DMS79 treated with DMSO at 0.1 percent for 48 hours (cell line): ENCODE measurements around the gene GRM8.
A peak's percentile ranks its signal among the peaks of the same experiment; 100 is the strongest.

Experiments used
- DNase-seq: peaks from one replicate; lab custom pipeline; 2025; lab: John Stamatoyannopoulos, UW

GRM8 gene

DNA sequence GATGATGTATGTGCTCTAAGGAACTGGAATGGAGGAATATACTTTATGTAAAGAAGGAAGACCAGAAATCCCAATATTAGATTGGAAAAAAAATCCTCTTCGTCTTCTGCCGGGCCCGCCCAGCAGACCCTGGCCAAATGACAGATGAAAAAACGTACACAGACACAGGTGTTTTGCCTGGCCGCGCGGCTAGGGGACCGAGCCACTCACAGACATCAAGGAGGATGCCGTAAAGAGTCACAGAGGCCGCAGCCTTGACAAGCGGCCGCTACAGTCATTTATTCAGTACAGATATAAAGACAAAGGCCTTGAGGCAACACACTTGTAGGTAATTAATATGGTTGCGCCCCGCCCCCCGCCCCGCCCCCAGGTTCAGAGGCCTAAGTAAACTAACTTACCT, 594.1 kb downstream of the GRM8 start:
- no peak for DNase-seq

DNA sequence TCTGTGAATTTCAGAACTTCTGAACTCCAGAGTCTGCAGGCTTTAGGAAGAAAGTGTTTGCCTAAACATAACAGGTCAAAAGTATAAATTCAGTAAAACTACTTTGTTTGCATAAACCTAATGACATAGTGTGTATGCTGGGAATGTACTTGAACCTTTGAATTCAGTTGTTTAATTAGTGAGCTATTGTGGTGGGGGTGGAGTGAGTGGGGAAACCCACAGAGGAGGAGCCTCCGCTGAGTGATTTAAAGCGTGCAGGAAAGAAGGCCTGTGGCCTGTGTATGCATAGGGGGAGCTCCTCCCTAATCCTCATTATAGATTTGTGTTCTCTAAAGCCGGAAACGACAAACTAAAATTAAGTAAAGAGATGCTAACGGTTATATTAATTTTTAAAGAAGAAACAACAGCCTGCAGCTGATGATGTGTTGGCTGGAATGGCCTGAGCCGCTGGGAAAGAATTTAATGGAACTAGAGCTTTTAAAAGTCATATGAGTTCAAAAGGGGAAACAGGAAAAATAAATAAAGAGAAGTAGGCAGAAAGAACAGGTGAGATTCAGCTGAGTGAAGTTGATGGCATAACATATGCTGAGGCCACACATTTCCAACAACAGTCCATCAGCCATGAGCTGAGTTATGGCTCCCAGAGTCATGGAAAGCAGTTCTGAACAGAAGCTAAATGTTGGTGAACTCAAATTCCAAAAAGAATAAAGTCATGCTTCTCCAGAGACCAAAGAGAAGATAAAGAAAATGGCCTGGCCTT, 595.0 kb downstream of the GRM8 start:
- no peak for DNase-seq

DNA sequence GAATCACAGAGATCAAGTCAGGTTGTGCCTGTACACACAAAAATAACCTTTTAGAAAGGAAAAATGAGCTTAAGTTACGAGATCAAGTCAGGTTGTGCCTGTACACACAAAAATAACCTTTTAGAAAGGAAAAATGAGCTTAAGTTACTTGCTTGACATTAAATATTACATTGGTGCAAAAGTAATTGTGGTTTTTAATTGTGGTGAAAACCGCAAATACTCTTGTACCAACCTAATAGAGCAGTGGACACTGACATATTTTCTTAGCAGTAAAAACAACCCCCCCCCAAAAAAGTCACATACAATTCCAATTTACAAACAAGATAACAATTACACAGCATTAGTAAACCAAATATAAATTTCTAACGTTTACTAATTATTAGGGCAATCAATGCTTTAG, 595.6 kb downstream of the GRM8 start:
- no peak for DNase-seq

- no peak for DNase-seq
Measured at GRCh38 chr7:126656165-126656564, 596.6 kb downstream of the GRM8 start.

DNA sequence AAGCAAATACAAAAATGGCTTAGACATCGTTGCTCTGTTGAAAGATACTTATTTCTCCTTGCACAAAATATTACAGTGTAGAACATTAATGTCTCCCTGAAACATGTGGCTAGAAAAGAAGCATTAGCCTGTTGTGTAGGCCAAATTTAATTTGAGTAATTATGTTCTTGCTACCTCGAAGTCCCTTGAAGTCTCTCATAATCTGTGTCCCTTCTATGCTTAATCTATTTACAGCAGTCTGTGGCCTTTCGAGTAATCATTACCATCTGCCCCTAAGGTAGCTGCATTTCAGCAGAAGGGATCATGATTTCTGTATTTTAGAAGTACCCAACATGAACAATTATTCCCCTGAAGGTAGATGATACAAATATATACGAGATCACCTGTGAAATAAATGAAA, 615.2 kb downstream of the GRM8 start:
- DNase-seq: no peak

DNA sequence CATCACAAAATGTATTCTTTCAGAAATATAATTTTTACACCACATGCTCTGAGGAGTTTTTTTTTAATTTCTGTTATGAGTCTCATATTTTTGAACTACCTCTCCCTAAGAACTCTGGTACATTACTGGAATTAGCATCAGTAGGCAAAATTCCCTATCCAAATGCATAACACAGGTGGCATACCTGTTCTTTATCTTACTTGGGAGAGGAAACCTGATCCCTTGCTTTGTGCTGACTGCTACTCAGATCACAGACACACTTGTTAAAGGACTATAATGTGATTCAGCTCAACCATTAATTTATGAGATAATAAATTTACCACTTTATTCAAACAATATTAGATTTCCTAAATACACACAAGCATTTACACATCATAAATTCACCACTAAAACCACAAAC, 617.2 kb downstream of the GRM8 start:
- peak; percentile 70 for DNase-seq

DNA sequence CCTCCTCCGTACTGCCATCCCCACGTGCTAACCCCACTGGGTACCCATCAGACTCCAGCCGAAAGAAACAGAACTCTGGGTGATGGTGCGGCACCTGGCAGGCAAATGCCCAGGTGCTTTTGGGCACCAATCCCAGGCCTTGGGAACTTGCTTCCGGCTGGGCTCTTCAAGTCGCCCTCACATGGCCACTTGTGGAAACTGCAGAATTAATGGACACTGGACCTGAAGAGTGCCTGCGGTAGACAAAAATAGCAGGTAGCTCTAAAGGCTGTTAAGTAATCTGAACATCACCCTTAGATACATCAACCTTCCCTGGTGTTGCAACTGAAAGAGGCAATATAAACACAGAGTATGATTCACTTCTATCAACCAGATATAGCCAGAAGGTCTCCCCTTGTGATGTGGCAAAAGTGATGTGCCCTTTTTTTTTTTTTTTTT, 644.4 kb downstream of the GRM8 start:
- DNase-seq: no peak

DNA sequence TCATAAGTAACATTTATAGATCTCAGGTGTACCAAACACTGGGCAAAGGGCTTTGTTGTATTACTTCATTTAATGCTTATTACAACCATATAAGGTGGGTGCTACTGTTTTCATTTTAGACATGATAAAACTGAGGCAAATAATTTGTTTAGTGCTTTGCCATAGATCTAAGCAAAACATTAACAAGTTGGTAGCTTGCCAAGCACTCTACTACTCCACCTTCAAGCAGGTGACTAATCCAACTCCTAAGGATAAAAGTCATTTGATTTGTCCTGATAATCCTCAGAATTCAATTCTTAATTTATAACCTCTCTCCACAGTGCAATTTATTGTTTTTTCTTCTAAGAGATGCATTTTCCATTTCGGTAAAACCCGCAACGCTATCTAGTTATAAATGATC, 646.4 kb downstream of the GRM8 start:
- DNase-seq: peak; percentile 78

- no peak for DNase-seq
Measured at GRCh38 chr7:126605553-126605952, 647.2 kb downstream of the GRM8 start.

DNA sequence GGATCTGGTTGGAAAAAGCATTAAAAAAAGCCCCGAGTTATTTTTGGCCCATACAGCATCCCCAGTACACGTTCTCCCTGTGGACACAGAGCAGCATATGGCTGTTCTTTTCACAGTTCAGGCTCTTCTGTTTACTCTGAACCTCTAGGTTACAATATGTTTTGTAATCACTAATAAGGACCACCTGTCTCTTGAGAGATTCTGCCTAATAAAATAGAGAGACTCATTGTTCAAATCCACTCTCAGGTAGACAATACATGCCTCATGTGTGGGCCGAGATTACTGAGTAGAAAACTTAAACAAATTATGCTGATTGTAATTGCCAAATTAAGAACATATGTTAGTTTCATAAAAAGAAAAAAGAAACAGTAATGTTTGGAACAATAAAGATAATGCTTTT, 647.7 kb downstream of the GRM8 start:
- peak; percentile 43 for DNase-seq

DNA sequence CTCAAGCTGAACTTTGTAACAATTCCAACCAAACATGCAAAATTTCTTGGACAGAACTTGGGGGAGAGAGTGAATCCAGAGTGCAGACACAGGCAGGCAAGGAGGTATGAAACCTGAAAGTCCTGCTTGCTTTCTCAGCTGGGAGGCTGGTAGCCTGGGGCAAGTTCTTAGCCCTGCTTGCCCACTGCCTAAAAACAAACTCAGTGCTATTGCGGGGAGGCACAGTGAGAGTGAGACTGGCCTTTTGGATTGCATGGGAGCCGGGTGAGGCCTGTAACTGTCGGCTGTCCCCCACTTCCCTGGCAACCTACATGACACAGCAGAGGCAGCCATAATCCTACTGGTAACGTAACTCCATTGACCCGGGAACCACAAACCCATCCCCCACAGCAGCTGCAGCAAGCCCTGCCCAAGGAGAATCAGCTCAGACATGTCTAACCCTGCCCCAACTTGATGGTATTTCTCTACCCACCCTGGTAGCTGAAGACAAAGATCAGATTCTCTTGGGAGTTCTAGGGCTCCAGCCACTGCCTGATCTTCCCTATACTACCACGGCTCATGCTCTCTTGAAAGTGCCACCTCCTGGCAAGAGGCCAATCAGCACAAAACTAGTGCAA, 663.6 kb downstream of the GRM8 start:
- DNase-seq: peak; percentile 16

- peak; percentile 93 for DNase-seq
Measured at GRCh38 chr7:126578338-126578737, 674.4 kb downstream of the GRM8 start.

DNA sequence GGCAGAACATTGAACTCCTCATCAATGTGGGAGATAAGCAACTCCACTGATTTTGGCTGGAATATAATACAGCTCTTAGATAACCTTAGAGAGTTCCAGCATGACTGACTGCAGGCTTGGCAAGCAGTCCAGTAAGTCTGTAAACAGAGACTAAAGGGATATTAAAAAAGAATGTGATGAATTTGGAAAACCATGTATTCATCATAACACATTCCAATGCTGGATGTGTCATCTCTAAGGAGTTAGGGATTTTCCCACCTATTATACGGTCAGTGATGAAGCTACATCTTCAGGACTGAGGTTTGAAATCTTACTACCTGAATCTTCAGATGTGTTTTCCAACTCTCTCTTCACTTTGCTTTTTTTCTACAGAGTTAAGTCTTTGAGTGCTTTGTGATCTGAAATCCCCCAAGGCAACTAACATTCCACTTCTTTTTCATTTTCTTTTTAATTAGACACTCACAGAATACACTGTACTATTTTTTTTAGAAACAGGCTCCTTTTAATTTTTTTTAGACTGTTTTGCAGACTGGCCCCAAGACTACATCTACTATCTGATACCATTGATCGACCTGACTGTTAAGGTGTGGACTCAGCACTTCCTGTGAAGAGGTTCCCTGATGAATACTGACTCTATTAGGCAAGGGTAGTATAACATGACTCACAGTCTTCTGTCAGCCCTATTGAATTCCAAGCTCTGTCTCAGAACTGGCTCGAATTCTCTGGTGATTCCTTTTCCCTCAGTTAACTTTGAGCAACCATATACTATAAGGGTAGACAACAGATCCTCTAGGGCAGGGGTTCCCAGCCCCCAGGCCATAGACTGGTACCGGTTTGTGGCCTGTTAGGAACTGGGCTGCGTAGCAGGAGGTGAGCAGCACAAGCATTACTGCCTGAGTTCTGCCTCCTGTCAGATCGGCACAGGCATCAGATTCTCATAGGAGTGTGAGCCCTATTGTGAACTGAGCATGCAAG, 678.2 kb downstream of the GRM8 start:
- no peak for DNase-seq

GRCh38 chr7:126570845-126571244, 681.9 kb downstream of the GRM8 start:
- DNase-seq: no peak

GRCh38 chr7:126569402-126569801, 683.3 kb downstream of the GRM8 start:
- peak; percentile 74 for DNase-seq

DNA sequence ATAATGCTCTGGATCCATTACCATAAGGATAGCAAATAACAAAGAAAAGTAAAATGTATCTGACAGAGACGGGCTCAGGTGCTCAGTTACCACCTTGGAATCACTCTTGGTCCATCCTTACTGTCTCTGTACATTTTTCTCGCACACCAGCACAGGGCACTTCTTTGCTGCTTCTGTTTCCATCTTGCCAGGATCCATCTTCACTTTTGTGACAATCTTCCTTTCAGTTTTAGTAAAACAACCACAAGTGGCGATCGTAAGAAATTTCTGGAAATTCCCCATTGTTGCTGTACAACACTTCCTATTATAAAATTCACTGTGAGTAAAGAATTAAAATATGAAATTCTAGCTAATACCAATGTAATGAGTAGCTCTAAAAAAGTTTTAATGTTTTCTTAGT, 695.5 kb downstream of the GRM8 start:
- DNase-seq: no peak

GRCh38 chr7:126541406-126541805, 711.3 kb downstream of the GRM8 start:
- DNase-seq: no peak

GRCh38 chr7:126535176-126535575, 717.6 kb downstream of the GRM8 start:
- DNase-seq: peak; percentile 96

- peak; percentile 93 for DNase-seq
Measured at GRCh38 chr7:126533715-126534114, 719.0 kb downstream of the GRM8 start.

DNA sequence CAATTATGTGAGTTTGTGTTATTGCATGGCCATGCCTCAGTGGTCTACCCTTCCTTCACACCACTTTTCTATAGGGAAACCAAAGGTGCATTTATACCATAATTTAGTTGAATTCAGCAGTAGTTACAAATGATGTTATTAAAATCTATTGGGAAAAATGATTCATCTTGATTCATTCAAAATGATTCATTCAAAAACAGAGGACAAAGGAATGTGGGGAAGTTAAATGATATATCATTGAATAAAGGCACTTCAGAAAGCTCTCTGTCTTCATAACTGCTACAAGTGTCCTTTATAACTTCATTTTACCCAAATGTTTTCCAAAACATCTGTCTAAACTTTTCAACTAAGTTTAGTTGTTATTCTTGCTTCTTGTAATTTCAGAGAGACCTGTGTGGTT, 722.9 kb downstream of the GRM8 start:
- no peak for DNase-seq

DNA sequence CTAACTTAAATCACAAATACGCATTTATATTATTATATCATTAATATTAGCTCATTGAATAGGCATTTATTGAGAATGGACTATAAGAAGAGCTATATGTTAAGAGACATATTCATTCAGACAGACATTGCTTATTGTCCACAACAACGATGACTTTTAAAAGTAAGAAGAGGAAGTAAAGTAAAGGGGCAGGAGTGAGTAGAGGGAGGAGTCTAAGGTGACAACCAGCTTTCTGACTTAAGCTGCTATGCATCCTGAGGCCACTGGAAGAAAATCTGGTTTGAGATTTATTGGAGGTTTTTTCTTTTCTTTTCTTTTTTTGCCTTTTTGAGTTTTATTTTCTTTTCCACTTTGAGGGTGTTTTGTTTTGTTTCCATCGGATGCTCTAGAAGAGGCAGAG, 723.5 kb downstream of the GRM8 start:
- peak; percentile 31 for DNase-seq

DNA sequence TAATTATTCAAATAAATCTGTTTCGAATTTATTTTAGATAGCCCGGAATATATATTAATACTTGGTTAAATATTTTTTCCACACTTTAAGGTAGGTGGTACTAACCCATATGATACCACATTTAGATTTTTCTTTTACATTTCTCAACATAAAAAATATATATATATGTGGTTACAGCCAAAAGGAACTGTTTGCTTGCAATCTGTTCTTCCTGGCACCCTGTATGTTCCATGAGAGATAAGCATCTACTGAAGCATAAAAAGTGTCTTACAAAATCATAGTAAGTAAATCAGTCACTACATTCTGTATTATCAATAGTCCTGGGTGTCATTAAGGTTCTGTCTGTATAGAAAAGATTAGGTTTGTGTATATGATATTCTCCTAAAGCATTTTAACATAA, 726.8 kb downstream of the GRM8 start:
- DNase-seq: no peak

DNA sequence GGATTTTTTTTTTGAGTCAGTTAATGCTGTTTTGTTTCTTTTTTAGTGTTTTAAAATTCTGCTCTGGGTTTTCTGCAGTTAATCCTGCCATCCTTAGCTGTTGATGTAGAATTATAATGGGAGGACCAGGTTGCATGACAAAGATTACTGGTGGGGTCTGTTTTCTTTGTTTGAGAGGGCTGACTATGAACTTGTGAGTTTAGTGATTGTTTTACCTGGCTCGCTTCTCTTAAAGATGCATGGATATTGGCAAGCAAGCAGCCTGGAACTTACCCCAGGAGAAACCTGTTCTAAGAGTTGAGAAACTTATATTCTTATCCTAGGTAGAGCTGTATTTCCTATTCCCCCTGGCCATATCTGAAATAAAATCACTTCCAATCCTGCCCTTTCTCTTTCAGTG, 727.8 kb downstream of the GRM8 start:
- DNase-seq: no peak
